ENCODE results near the gene RNF225.

Gene RNF225

GRCh38 chr19:58382997-58383603, 12.4 kb upstream of the RNF225 start:
- Histone ChIP-seq H3K4me1 (ENCODE audit: insufficient read depth, low read length, poor library complexity, severe bottlenecking) (peaks cover 25% of the 10 kb centered on the region), H2AFZ (ENCODE audit: low read length) (no peak overlapping the region), H3K9me3 (ENCODE audit: insufficient read depth, low read depth, low read length) (no peaks in the 10 kb centered on the region), H4K20me1 (ENCODE audit: insufficient read depth, low read length, poor library complexity, severe bottlenecking) (peaks cover 10% of the 10 kb centered on the region), H3K27me3 (ENCODE audit: insufficient read depth, low read length, poor library complexity, severe bottlenecking) (no peaks in the 10 kb centered on the region), H3K36me3 (ENCODE audit: insufficient read depth, low read length) (no peaks in the 10 kb centered on the region), H3K4me2 (ENCODE audit: low read depth, low read length, poor library complexity, severe bottlenecking) (no peak overlapping the region), H3K9ac (ENCODE audit: low read depth, low read length, poor library complexity, severe bottlenecking) (no peak overlapping the region), H3K9me2 (replicated peaks; ENCODE audit: low read depth, low read length) (no peaks in the 10 kb centered on the region), H3K79me2 (ENCODE audit: insufficient read depth, low read length) (peaks cover 27% of the 10 kb centered on the region), H3K4me3 (ENCODE audit: low read length, poor library complexity, severe bottlenecking) (no peak overlapping the region), H3F3A (ENCODE audit: low read depth) (no peaks in the 10 kb centered on the region)
- TF ChIP-seq, protein P1, sequence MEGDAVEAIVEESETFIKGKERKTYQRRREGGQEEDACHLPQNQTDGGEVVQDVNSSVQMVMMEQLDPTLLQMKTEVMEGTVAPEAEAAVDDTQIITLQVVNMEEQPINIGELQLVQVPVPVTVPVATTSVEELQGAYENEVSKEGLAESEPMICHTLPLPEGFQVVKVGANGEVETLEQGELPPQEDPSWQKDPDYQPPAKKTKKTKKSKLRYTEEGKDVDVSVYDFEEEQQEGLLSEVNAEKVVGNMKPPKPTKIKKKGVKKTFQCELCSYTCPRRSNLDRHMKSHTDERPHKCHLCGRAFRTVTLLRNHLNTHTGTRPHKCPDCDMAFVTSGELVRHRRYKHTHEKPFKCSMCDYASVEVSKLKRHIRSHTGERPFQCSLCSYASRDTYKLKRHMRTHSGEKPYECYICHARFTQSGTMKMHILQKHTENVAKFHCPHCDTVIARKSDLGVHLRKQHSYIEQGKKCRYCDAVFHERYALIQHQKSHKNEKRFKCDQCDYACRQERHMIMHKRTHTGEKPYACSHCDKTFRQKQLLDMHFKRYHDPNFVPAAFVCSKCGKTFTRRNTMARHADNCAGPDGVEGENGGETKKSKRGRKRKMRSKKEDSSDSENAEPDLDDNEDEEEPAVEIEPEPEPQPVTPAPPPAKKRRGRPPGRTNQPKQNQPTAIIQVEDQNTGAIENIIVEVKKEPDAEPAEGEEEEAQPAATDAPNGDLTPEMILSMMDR (conservative IDR thresholded peaks at IDR 0.05; ENCODE audit: low read length) = no peak
- no peak for TF ChIP-seq EZH2phosphoT487 (IDR thresholded peaks at IDR 0.05; ENCODE audit: borderline replicate concordance)

- Histone ChIP-seq H3K4me3 (ENCODE audit: low read length, poor library complexity, severe bottlenecking) (peak overlapping the region; percentile 96), H3K36me3 (ENCODE audit: insufficient read depth, low read length) (peaks cover under 1% of the 10 kb centered on the region; the same call in 1 of the 2 replicates), H2AFZ (ENCODE audit: low read length) (no peak overlapping the region), H3K27me3 (ENCODE audit: insufficient read depth, low read length, poor library complexity, severe bottlenecking) (no peaks in the 10 kb centered on the region), H3K79me2 (ENCODE audit: insufficient read depth, low read length) (peaks cover 49% of the 10 kb centered on the region), H4K20me1 (ENCODE audit: insufficient read depth, low read length, poor library complexity, severe bottlenecking) (peaks cover 30% of the 10 kb centered on the region), H3K4me2 (ENCODE audit: low read depth, low read length, poor library complexity, severe bottlenecking) (peak overlapping the region; percentile 88), H3K9me3 (ENCODE audit: insufficient read depth, low read depth, low read length) (no peaks in the 10 kb centered on the region), H3K9me2 (replicated peaks; ENCODE audit: low read depth, low read length) (no peaks in the 10 kb centered on the region), H3F3A (ENCODE audit: low read depth) (no peaks in the 10 kb centered on the region), H3K9ac (ENCODE audit: low read depth, low read length, poor library complexity, severe bottlenecking) (peak overlapping the region; percentile 99), H3K4me1 (ENCODE audit: insufficient read depth, low read length, poor library complexity, severe bottlenecking) (peaks cover 30% of the 10 kb centered on the region)
- TF ChIP-seq, protein P1 (conservative IDR thresholded peaks at IDR 0.05; ENCODE audit: low read length) = no peak
- TF ChIP-seq EZH2phosphoT487 (IDR thresholded peaks at IDR 0.05; ENCODE audit: borderline replicate concordance) = no peak
These were observed 10.1 kb upstream of the RNF225 start for GRCh38 chr19:58385313-58385890.

- Histone ChIP-seq H3K4me3 (ENCODE audit: low read length, poor library complexity, severe bottlenecking) (peak overlapping the region; percentile 96), H4K20me1 (ENCODE audit: insufficient read depth, low read length, poor library complexity, severe bottlenecking) (peaks cover 34% of the 10 kb centered on the region), H3K79me2 (ENCODE audit: insufficient read depth, low read length) (peaks cover 55% of the 10 kb centered on the region), H3K27me3 (ENCODE audit: insufficient read depth, low read length, poor library complexity, severe bottlenecking) (no peaks in the 10 kb centered on the region), H3K9me2 (replicated peaks; ENCODE audit: low read depth, low read length) (no peaks in the 10 kb centered on the region), H2AFZ (ENCODE audit: low read length) (peak overlapping the region; percentile 77), H3K4me1 (ENCODE audit: insufficient read depth, low read length, poor library complexity, severe bottlenecking) (peaks cover 31% of the 10 kb centered on the region), H3K36me3 (ENCODE audit: insufficient read depth, low read length) (peaks cover 6% of the 10 kb centered on the region; the same call in 1 of the 2 replicates), H3K9ac (ENCODE audit: low read depth, low read length, poor library complexity, severe bottlenecking) (peak overlapping the region; percentile 99), H3K4me2 (ENCODE audit: low read depth, low read length, poor library complexity, severe bottlenecking) (peak overlapping the region; percentile 88), H3F3A (ENCODE audit: low read depth) (no peaks in the 10 kb centered on the region), H3K9me3 (ENCODE audit: insufficient read depth, low read depth, low read length) (no peaks in the 10 kb centered on the region)
- TF ChIP-seq, protein P1 (conservative IDR thresholded peaks at IDR 0.05; ENCODE audit: low read length) = no peak
- no peak for TF ChIP-seq EZH2phosphoT487 (IDR thresholded peaks at IDR 0.05; ENCODE audit: borderline replicate concordance)
These were observed 9.4 kb upstream of the RNF225 start for GRCh38 chr19:58385891-58386575.
